Right renal pelvis (tissue), 4 donors: ENCODE results near the gene EIF1AD. TPM values are rescaled to one million over a fixed set of nuclear protein-coding genes. Genes with fewer than 3 reads are reported as not detected.

Source experiments
- DNase-seq, 4 donors: peaks; one replicate each; pipeline ENCODE4 v3.0.0-alpha.2; 2013; ENCODE audit warnings: low read depth in 4 of 4, low spot score in 3 of 4, missing footprints in 1 of 4
- polyA plus RNA-seq, 4 donors: library from polyadenylated mRNA; unstranded; fragments of 120-200 nt; gene quantifications; one replicate each; pipeline ENCODE4 v1.2.1, GENCODE V29; 2013; ENCODE audit not compliant: insufficient read length in 4 of 4

The EIF1AD gene
- polyA plus RNA-seq, 4 donors = 26.6 to 30.8 (median 28.4) TPM

GRCh38 chr11:66006134-66006890, 4.4 kb upstream of the EIF1AD start:
- no peak for DNase-seq

DNA sequence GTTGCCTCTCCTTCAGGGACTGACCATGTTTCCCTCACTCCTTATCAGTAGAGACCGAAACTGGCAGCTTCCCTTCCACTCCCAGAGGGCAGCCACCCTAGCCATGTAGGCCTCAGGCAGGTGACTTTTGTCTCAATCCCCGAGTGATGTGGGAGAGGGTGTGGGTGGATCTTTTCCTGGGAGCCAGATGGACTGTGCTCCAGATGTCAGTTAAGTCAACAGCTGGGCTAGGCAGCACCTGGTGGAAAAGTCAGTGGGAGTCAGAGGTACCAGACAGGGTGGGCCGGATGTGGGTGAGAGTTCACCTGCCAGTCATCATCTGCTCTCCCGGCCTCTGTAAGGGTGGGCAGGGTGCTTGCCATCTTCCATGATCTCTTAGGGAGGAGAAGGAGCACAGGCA, 2.2 kb upstream of the EIF1AD start:
- no peak for DNase-seq

GRCh38 chr11:66003291-66003690, 1.3 kb upstream of the EIF1AD start:
- DNase-seq = no peak

DNA sequence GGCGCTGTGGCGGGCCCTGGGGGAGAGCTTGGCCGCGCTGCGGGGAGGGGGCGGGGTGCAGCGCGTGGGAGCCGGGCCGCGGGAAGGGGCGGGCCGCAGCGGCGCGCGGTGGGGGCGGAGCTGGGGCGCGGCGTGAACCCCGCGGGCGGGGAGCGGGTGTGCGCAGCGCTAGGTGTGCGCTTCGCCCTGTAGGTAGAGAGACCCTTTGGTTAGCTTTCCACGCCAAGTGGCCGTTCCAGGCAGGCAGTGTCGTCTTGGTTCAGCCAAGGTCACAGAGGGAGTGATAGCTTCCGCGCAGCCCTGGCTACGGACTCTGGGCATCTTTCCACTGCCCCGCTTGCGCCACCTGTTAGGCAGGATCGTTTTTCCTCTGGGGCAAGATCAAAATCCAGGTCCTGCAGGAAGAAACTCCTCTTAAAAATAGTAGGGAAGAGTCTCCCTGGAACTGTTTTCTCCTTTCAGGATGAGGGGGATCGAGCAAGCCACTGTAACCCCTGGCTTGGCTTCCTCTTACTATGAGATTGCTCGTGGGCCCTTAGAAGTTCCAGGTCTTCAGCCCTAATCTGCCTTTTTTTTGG, 780 bp upstream of the EIF1AD start:
- no peak for DNase-seq

GRCh38 chr11:65997286-65997685, 4.7 kb downstream of the EIF1AD start:
- DNase-seq = no peak

DNA sequence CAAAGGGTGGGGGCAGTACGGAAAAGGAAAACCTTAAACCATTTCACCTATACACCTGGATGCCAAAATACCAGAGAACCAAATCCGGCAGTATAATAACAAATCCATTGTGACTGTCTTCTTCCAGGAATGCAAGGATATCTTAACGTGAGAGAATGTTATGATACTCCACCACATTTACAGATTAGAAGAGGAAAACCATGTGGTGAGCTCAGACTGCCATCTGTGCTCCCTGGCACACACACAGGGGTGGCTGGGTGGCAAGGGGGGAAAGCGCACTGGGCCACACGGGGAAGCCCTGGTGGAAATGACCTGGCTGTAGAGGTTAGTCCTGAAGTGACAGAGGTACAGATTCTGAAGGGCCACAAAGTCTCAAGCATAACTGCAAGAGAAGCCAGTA, 9.9 kb downstream of the EIF1AD start:
- no peak for DNase-seq

GRCh38 chr11:65988791-65989592, 13.0 kb downstream of the EIF1AD start:
- peak; percentile 92 to 94 (median 93) for DNase-seq

DNA sequence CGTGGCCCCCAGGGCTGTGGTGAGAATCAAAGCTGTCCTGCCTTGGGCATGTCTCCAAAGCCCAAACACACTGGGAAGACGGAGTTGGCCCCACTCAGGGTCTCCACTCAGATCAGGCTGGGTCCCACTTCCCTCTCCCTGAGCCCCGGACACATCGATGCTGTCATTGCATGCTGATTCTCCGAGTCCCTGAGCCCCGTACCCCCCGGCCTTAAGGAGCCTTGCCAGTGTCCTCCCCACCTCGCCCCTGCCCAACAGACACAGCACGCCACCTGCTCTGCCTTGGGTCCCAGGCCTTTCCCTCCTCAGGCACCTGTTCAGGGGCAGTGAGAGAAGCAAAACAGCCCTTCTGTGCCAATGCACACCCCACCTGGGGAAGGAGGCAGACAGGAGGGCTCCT, 14.6 kb downstream of the EIF1AD start:
- DNase-seq = no peak

- DNase-seq = no peak
Observed at GRCh38 chr11:65983589-65983987, 18.4 kb downstream of the EIF1AD start.

DNA sequence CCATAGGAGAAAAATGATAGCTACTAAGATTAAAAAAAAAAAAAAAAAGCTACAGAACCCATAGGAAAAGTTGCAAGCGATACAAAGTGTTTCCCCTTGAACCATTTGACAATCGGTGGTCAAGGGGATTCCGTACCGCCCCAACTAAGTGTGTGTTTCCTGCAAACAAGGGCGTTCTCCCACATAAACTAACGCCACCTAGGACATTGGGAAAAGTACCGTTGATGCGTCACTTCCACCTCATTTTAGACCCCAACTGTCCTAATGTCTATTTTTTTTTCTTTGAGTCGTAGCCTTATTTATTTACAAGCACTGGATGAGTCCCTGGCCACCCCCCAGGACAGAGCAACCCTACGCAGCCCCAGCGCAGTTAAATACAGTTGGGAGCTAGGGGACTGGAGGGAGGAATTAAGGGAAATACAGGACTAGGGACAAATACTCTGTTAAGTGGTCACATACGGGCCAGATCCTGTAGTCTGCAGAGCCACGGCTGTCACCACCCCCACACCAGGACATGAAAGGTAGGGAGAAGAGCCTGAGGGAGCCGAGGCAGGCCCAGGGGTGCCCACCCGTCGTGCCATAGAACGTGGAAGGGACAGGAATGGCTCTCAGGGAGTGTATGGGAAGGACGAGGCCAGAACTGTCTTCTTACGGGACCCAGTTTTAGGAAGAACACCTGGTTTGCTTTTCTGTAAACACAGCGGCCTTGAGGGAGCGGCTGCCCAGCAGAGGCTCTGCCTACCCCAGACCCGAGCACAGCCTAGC, 19.0 kb downstream of the EIF1AD start:
- no peak for DNase-seq

DNA sequence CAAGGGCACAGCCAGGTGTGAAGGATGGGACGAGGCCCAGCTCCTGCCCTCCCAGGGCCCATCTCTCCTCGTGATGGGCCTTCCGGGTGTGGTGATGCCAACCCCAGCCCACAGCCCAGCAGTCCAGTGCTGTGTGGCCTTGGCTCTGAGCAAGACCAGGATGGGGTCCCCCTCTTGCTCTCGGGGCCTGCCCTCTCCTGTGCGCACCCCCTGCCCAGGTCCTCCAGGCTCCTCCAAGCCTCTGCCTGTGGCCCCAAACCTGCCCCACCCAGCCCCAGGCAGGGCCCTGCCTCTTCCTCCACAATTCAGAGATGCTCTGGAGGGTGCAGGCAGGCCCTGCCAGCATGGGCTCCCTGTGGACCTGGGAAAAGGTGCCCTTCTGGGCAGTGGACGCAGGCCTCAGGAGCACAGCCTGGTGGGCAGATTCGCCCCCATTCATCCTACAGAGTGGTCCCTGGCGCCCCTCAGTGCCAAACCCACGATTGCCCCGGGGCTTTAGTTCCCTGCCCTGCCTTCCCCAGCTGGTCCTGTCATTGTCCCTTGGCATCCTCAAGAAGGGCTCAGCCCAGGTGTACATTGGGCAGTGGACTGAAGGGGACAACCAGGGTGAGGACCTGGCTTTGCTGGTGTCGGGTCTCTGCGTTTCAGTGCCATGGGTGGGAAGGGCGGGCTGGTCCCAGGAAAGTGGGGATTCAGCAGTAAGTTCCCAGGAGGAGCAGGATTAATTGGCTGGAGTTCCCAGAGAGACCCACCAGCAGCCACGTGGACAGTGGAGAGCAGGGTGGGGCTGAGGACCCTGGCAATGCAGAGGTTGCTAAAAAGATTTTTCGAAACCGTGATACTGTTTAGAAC, 19.8 kb downstream of the EIF1AD start:
- no peak for DNase-seq

DNA sequence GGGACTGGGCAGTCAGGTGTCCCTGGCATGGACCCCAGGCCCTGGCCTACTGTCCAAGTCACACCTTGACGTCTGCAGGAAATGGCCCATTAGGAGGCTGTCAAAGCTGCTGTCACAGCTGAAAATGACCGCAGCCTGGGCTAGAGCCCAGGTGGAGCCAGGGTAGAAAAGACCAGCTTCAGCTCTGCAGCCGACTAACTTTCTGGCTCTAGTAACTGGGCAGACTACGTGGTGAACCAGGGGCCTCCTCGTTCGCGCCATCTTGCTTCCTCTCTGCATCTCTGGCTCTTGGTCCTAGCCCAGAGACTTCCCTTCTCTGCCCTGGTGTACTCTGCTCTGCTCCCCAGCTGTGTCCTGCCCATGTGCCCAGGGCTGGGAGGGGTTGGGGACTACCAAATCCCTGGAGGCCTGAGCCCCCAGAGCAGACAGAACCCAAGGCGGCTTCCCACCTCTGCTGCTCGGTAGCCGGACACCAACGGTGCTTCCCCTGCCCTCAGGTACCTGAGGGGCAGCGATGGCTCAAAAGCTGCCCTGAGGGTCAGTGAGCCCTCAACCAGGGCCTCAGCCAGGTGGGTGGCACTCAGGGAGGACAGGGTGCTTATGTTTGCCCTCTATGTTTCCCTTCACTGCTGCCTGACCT, 20.7 kb downstream of the EIF1AD start:
- DNase-seq = no peak

GRCh38 chr11:65979261-65979759, 22.6 kb downstream of the EIF1AD start:
- DNase-seq = no peak

GRCh38 chr11:65978391-65979238, 23.3 kb downstream of the EIF1AD start:
- no peak for DNase-seq

- no peak for DNase-seq
Observed at GRCh38 chr11:65977621-65978390, 24.2 kb downstream of the EIF1AD start.

- no peak for DNase-seq
Observed at GRCh38 chr11:65976216-65977176, 25.5 kb downstream of the EIF1AD start.
